Stimulated activated CD4-positive, alpha-beta T cell treated with anti-CD3 and anti-CD28 coated beads, Interleukin-4, amount 100 ng/mL, for 24 hours (primary cell): Measurements from ENCODE around the gene PFDN5.
"Not testable (repeated sequence)": the region's sequence is repeated elsewhere in the genome, so short reads cannot be mapped to it uniquely, and the experiment has no call there.

Experiments used
- DNase-seq: peaks from one replicate; pipeline ENCODE4 v3.0.0-alpha.2; 2020

Gene PFDN5

GRCh38 chr12:53287741-53288216, 7.6 kb upstream of the PFDN5 start:
- peak; percentile 80 for DNase-seq

DNA sequence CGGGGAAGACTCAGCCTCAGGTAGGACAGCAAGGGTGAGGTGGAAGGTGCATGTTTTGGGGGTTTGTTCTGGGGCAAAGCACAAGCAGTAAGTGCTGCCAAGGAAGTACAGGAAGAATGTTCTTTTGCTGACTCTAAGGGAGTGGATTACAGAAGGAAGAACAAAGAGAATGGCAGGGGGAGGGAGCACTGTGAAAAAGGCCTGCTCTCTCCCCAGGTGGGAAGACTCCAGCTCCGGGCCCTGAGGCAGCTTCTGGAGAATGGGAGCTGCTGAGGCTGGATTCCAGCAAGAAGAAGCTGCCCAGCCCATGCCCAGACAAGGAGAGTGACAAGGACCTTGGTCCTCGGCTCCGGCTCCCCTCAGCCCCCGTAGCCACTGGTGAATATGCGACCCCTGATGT, 7.0 kb upstream of the PFDN5 start:
- no peak for DNase-seq

GRCh38 chr12:53289891-53290290, 5.5 kb upstream of the PFDN5 start:
- DNase-seq: no peak

DNA sequence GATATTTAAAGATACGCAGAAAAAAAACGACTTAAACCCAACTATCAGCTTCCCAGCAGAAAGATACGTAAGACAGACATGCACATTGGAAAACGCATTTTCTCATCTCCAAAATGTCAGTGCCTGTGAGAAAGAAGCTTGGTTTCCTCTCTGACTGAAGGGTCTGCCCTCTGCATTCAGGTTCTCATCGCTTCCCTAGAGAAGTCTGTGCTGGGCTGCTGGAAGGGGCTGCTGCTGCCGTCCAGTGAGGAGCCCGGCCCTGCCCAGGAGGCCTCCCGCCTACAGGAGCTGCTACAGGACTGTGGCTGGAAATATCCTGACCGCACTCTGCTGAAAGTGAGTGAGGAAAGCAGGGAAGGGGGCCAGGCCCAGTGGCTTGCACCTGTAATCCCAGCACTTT, 4.7 kb upstream of the PFDN5 start:
- DNase-seq: no peak

DNA sequence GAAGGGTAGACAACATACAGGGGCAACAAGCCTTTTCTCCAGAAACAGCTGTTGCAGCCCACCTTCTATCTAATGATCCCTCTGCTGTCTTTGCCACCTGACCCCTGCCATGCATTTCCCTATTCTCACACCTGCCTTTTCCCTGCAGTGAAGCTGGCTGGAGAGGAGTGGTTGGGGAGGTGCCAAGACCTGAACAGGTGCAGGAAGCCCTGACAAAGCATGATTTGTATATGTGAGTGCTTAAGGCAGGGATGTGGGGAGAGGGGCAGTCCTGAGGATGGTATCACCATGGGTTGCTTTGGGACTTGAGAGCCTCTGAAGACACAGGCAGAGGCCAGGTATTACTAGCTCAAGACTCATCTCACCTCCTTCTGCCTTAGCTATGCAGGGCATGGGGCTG, 2.9 kb upstream of the PFDN5 start:
- no peak for DNase-seq

- no peak for DNase-seq
Observed at GRCh38 chr12:53295891-53296219, 513 bp downstream of the PFDN5 start.

- DNase-seq: not testable (repeated sequence)
Observed at GRCh38 chr12:53297106-53297505, 1.8 kb downstream of the PFDN5 start.

DNA sequence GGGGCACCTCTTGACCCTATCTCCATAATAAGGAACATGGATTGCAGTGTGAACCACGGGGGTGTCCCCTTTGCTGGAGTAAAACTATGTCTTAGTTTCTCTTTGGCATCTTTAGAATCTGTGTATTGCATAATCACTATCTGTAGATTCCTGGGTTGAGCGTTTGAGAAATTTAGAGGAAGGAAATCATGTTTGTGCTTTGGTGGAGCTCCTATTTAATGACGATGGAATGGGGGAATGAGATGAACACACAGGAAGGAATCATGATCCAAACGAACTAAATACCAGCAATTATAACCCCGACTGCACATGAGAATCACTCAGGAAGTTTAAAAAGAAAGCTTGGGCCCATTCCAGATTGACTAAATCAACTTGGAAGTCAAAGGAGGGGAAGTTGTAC, 2.8 kb downstream of the PFDN5 start:
- DNase-seq: no peak

GRCh38 chr12:53299101-53299453, 3.7 kb downstream of the PFDN5 start:
- peak; percentile 56 for DNase-seq

DNA sequence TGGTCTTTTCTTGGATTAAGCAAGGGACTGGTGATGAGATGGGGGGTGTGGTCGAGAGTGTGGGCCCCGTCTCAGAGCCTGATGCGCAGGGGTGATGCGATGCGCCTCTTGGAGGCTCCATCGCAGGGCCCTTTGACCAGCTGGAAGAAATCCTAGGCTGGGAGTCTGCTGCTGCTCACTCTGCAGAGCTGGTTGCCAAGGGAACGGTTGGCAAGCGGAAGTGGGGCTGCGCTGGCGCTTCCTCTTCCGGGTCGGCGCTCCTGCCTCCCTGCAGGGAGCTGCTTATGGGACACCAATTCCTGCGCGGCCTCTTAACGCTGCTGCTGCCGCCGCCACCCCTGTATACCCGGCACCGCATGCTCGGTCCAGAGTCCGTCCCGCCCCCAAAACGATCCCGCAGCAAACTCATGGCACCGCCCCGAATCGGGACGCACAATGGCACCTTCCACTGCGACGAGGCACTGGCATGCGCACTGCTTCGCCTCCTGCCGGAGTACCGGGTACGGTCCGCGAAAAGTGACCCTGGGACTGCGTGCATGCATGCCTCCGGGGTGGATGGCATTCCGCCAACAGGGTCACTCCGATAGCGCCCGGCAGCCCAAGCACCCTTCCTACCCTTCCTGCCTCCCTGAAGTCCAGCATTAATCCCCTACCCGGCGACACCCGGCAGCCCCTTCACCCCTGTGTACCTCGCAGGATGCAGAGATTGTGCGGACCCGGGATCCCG, 4.3 kb downstream of the PFDN5 start, which contains the start of gene MYG1:
Gene MYG1, plus strand, starts transcription at position 242 of the 727 bp plus-strand sequence. Its CDS starts 43 bp downstream, at position 285.
- peak; percentile 86 for DNase-seq

GRCh38 chr12:53300187-53300586, 4.8 kb downstream of the PFDN5 start:
- peak; percentile 44 for DNase-seq

GRCh38 chr12:53302903-53303302, 7.6 kb downstream of the PFDN5 start:
- no peak for DNase-seq

DNA sequence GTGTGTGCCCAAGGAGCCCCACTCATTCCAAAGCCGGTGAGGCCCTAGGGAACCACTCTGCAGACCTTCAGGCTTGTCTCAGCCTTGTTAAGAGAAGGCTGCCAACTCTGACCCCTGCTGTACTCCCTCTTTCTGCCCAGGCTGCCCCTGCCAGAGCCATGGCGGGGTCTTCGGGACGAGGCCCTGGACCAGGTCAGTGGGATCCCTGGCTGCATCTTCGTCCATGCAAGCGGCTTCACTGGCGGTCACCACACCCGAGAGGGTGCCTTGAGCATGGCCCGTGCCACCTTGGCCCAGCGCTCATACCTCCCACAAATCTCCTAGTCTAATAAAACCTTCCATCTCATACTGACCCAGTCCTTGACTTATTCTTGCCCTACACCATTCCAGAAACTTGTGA, 11.5 kb downstream of the PFDN5 start:
- no peak for DNase-seq

- DNase-seq: no peak
Observed at GRCh38 chr12:53308276-53308675, 12.9 kb downstream of the PFDN5 start.

GRCh38 chr12:53313996-53314395, 18.7 kb downstream of the PFDN5 start:
- DNase-seq: no peak

GRCh38 chr12:53320352-53321195, 25.2 kb downstream of the PFDN5 start:
- DNase-seq: no peak

GRCh38 chr12:53324113-53324778, 28.9 kb downstream of the PFDN5 start:
- DNase-seq: peak; percentile 55

DNA sequence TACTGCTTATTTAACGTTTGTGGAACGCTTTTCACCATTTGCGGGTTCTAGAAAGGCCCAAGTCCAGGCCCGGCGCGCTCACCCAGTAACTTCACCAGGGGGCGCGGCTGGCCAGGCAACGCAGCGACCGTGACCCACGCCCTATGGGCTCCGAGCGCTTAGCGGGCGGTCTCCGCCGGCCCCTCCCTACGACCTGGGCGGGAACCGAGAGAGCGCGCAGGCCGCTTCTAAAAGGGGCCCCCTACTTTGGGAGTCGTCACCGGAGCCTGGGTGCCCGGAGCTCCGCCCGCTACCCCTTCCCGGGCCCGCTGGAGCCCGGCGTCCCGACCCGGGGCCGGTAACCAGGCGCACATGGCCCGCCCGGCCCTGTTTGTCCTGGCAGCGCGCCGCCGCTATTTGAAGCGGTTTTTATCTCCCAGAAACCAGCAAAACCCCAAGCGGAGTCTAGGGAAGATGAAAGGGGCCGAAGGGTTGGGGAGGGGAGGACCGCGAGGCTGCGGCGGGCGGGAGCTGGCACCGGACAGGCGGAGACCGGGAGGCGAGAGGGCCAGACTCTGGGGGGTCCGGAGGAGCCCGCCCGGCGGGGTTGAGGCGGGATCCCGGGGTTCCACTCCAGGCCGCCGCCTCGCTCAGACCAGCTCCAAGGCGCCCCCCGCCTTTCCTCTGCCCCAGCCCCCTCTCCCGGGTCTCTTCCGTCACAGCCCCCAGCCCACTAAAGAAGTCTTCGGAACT, 29.6 kb downstream of the PFDN5 start:
- peak; percentile 91 for DNase-seq

DNA sequence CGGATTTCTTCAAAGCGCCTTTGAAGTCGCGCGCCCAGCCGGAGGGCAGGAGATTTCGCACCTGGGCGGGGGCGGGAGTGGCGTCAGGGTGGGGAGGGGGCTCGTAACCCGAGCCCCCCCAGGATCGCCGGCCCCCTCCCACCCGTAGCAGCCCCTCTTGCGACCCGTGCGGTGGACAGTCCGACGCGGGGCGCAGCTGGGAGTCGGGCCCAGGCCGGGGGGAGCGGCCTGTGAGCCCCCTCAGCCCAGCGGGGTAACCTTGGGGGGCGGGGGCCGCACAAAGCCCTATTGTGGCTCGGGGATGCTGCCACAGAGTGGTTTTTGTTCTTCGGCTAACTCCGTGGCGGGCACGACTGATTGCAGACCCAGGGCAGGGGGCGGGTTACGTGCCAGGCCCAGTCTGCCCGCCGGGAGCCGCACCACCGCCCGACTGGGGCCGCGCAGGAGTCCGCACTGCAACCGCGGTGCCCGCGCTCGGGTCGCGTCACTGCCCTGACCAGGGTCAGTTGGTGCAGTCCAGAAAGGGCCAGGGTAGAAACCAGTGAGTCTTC, 30.2 kb downstream of the PFDN5 start:
- DNase-seq: peak; percentile 20

DNA sequence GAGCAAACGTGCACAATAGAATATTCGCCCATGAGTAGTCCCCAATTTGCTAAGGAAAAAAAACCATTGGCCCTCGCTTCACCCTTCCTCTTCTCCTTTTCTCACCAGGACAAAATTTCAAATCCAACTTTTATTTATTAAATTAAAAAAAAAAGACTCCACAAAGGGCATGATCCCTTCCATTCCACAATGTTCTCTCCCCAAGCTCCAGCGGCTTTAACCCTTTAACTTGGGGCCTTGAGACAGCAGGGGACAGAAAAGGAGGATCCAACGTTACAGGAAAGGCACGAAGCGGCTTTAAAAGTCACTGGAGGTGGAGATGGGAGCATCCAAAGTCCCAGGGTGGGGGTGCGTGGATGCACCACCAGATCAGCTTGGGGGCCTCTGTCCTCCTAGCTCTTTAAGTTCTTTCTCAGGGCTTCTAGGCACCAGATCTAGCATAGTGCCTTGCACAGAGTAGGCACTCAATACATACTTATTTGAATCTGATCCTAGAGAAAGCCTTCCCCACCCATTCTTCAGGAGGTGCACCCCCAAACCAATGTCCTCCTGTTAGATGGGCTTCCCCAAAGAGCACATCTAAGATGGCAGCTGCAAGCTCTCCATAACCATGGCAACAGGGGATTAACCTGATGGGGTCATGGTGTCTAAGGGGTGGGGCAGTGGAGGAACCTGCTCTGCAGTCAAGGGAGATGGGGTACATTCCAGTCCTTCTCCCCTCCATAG, 31.3 kb downstream of the PFDN5 start:
- DNase-seq: no peak

DNA sequence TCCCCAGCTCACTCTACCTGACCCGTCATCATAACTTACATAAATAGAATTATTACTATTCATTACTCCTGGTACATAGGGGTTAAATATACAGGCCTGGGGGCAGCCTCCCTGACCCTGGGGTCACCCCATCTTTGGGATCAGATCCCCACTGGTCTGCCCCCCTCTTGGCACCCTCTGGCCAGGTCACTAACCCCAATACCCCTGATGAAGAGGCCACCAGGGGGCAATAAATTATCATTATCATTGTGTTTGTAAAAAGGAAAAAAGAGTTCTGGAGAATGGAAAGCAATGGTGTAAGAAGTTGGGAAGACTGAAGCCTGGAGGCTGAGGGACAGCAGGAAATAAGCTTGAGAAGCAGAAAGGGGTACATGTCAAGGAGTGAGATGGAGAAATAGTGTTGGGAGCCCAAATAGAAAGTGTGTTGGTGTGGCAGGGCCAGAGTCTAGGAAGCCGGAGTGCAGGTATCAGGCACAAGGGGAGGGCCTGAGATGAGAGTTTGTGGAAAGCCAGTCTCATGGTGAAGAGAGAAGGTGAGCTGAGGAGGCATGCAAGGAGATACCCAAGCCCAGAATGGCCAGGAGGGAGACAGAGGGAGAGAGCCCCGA, 32.2 kb downstream of the PFDN5 start:
- DNase-seq: no peak

GRCh38 chr12:53328043-53328435, 32.7 kb downstream of the PFDN5 start:
- no peak for DNase-seq
